NOMO-1 treated with DMSO at 0.1 percent for 48 hours (cell line): ENCODE results near the gene GNAS.

ENCODE experiments used
- DNase-seq: peaks from one replicate; lab custom pipeline; 2025; ENCODE audit not compliant: unreplicated experiment; lab: John Stamatoyannopoulos, UW

Gene GNAS

GRCh38 chr20:58894652-58895447 lies 42.3 kb downstream of the GNAS start:
- DNase-seq, result no peak

GRCh38 chr20:58895448-58896180 lies 43.1 kb downstream of the GNAS start:
- DNase-seq, result no peak

GRCh38 chr20:58896820-58897219 lies 44.3 kb downstream of the GNAS start:
- DNase-seq, result no peak

- DNase-seq, result no peak
Observed at GRCh38 chr20:58897488-58897887, 45.0 kb downstream of the GNAS start.

GRCh38 chr20:58898629-58899408 lies 46.3 kb downstream of the GNAS start:
- DNase-seq, result no peak

- DNase-seq, result no peak
Observed at GRCh38 chr20:58899512-58899911, 47.0 kb downstream of the GNAS start.

- DNase-seq, result no peak
Observed at GRCh38 chr20:58900397-58900796, 47.9 kb downstream of the GNAS start.

- no peak for DNase-seq
Observed at GRCh38 chr20:58901488-58902402, 49.2 kb downstream of the GNAS start.

GRCh38 chr20:58903614-58904013 lies 51.1 kb downstream of the GNAS start:
- DNase-seq, result no peak

GRCh38 chr20:58905236-58905635 lies 52.7 kb downstream of the GNAS start:
- no peak for DNase-seq

GRCh38 chr20:58906111-58906510 lies 53.6 kb downstream of the GNAS start:
- no peak for DNase-seq

GRCh38 chr20:58906894-58907293 lies 54.4 kb downstream of the GNAS start:
- DNase-seq, result peak; percentile 83

GRCh38 chr20:58907320-58908137 lies 55.0 kb downstream of the GNAS start:
- peak; percentile 98 for DNase-seq

GRCh38 chr20:58908221-58908620 lies 55.7 kb downstream of the GNAS start:
- no peak for DNase-seq

- DNase-seq, result no peak
Observed at GRCh38 chr20:58908941-58909340, 56.4 kb downstream of the GNAS start.

GRCh38 chr20:58909585-58909984 lies 57.1 kb downstream of the GNAS start:
- DNase-seq, result no peak

GRCh38 chr20:58910473-58910872 lies 58.0 kb downstream of the GNAS start:
- no peak for DNase-seq

- DNase-seq, result no peak
Observed at GRCh38 chr20:58911309-58911708, 58.8 kb downstream of the GNAS start.

GRCh38 chr20:58911970-58912369 lies 59.5 kb downstream of the GNAS start:
- DNase-seq, result no peak

GRCh38 chr20:58913079-58913478 lies 60.6 kb downstream of the GNAS start:
- no peak for DNase-seq
